ENCODE results near the gene MGAT4B. TPM values are rescaled to one million over a fixed set of nuclear protein-coding genes. Genes with fewer than 3 reads are reported as not detected.

The MGAT4B gene
- total RNA-seq, 1 experiment from 2014 or later, result 60.5 TPM

DNA sequence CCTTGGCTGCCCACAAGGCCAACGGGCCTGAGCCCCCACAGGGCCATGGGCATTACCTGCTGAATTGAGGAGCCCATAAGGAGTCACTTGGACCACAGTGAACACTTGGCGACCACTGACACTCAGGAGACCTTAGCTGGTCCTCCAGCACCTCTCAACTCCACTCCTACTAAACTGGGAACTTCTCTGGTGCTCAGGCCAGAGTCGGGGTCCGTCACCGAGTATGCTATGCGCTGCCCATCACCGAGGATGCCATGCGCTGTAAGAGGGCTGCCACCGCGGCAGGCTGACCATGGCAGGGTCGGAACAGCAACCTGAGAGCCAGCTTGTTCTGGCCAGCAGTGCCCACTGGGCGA lies 13.4 kb upstream of the MGAT4B start:
- no peaks in the 10 kb centered on the region for H3K9me3 ChIP-seq (replicated peaks)
- peaks cover 25% of the 10 kb centered on the region for H3K4me1 ChIP-seq
- H3K4me3 ChIP-seq, result peak overlapping the region; percentile 95
- peak overlapping the region; percentile 96 for H3K27ac ChIP-seq
- peaks cover 14% of the 10 kb centered on the region for H3K36me3 ChIP-seq
- DNase-seq, result no peak
- no peaks in the 10 kb centered on the region for H3K27me3 ChIP-seq

DNA sequence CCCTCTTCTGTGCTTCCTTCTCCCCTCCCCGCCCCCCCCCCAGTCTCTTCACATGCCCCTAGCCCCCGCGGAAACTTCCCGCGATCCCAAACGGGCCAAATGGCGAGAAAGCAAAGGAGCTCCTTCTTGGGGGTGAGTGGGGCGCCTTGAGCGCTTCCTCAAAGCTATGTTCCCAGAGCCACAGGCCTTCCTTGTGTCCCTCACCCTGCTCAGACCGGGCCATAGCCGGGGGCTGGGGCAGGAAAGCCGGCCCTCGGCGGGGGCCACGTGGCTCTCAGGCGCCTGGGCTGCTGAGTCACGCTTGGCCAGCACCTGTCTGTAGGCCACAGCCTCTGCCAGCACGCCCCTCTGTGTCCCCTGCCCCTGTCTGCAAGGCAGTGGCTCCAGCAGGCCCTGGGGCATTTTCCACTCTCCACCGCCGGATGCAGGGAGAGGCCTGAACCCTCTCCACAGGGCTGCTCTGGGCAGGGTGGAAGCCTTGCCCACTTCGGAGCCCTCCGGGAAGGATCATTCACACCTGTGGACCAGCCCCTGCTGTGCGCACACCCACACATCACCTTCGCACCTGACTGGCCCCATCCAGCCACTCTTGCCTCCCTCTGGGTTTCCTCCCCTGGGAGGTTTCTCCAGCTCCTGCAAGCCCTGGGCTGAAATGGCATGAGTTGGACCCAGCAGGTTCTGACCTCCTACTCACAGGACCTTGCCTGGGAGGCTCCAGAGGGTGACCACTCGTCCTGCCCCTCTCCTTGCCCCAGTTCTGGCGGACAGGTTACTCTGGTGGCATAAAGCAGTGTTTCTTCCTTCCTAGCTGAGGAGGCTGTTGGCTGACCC lies 12.8 kb upstream of the MGAT4B start:
- no peaks in the 10 kb centered on the region for H3K9me3 ChIP-seq (replicated peaks)
- peaks cover 14% of the 10 kb centered on the region for H3K36me3 ChIP-seq
- no peaks in the 10 kb centered on the region for H3K27me3 ChIP-seq
- peak; percentile 91 to 95 for DNase-seq
- peak overlapping the region; percentile 96 for H3K27ac ChIP-seq
- peaks cover 25% of the 10 kb centered on the region for H3K4me1 ChIP-seq
- H3K4me3 ChIP-seq, result peak overlapping the region; percentile 95

DNA sequence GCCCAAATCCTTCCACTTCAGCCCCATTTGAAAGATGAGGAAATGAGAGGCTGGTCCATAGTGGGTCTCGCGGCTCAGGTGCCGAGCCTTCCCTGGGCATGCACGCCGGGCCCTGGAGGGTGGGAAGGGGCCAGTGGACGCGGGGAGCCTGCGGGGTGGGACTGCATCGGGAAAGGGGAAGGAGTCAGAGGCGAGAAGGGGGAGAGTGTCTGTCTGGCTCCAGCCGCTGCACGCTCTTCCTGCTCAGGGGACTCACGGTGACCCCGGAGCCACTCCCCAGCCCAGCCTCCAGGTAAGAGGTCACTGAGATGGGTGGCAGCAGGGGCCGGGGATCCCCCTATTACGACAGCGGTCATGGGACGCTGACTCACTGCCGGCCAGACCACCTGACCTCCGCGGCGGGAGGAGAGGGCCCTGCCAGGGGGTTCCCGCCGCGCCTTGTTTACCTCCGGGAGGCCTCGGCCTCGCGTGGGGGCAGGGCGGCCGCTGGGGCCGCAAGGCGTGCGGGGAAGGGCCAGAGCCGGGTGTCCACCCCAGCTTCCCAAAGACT lies 12.2 kb upstream of the MGAT4B start:
- Histone ChIP-seq H3K36me3 (peaks cover 15% of the 10 kb centered on the region), H3K27me3 (no peaks in the 10 kb centered on the region), H3K9me3 (replicated peaks) (no peaks in the 10 kb centered on the region), H3K4me3 (peak overlapping the region; percentile 95), H3K27ac (peak overlapping the region; percentile 96), H3K4me1 (peaks cover 25% of the 10 kb centered on the region)
- DNase-seq, result peak; percentile 85 to 89

DNA sequence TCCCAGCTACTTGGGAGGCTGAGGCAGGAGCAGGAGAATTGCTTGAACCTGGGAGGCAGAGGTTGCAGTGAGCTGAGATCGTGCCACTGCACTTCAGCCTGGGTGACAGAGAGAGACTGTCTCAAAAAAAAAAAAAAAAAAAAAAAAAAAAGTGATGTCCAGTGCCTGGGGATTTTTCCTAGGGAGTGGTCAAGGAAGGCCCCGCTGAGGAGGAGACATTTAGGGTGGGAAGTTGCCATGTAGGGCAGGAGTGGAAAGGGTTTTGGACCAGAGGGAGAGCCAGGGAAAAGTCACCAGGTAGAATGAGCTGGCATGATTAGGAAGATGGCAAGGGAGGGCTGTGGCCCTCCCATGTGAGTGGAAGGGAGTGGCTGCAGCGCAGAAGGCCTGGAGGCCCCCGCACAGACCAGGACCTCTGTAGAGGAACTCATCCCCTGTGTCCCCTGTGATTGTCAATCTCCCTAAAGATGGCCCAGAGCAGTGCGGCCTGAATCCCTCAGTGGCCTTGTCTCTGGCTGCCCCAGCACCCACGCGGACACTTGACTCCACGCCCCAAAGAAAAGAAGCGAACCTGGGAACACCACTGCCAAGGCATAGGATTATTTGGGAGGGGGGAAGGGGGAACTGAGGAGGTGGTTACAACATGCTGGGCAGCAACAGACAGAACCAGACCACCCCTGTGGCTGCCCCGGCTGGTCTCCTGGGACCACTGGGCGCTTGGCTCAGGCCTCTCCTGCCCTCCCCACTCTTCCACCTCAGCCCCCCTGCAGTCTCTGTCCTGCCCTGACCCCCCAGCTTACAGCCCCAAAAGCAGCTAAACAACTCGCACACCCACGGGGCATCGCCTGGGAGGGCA lies 11.5 kb upstream of the MGAT4B start:
- peak; percentile 54 to 67 for DNase-seq
- H3K4me3 ChIP-seq, result peak overlapping the region; percentile 95
- H3K4me1 ChIP-seq, result peaks cover 25% of the 10 kb centered on the region
- H3K9me3 ChIP-seq (replicated peaks), result no peaks in the 10 kb centered on the region
- H3K27ac ChIP-seq, result peak overlapping the region; percentile 96
- no peaks in the 10 kb centered on the region for H3K27me3 ChIP-seq
- H3K36me3 ChIP-seq, result peaks cover 18% of the 10 kb centered on the region

DNA sequence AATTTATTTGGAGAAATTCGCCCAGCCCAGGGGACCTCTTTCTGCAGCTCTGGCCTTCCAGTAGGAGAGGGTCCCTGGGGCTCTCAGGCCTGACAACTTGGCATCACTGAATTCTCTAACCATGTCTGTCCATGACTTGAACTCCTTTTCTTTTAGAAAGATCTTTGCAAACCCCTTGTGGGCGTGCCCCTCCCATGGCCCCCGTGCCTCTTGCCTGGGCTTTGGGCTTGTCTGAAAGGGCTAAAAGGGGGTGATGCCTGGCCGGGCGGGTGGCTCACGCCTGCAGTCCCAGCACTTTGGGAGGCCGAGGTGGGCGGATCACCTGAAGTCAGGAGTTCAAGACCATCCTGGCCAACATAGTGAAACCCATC lies 10.8 kb upstream of the MGAT4B start:
- Histone ChIP-seq H3K27me3 (no peaks in the 10 kb centered on the region), H3K27ac (no peak overlapping the region), H3K36me3 (peaks cover 21% of the 10 kb centered on the region), H3K4me3 (no peak overlapping the region), H3K9me3 (replicated peaks) (no peaks in the 10 kb centered on the region), H3K4me1 (peaks cover 24% of the 10 kb centered on the region)
- DNase-seq, result no peak

DNA sequence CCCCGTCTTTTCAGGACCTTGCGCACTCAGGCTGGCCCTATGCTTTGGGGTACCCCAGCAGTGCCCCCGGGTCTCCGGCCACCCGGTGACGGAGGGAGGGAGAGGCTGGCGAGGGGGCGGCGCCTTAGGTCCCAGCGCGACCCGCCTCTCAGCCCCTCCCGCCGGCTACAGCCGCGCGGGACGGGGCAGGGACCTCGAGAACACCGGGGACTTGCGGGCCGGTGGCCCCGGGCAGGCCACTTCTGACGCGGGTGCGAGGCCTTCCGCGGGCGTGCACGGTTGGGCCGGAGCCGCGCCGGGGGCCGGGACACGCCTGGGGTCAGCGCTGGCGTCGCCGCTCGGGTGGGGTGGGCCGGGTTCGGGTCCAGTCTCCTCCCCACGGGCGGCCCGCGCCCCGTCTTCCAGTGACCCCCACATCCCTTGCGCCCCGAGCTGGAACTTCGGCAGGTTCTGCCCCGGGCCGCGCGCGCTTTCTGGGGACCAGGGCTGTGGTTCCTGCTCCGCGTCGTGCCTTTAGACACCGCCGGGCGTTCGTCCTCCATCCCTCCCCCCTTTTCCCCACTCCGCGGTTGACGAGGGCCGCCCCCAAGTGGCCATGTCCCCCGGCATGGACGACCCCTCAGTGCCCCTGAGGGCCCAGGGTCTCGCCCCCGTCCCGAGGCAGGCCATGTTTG lies 10.3 kb upstream of the MGAT4B start:
- Histone ChIP-seq H3K4me3 (no peak overlapping the region), H3K27ac (no peak overlapping the region), H3K36me3 (peaks cover 25% of the 10 kb centered on the region), H3K9me3 (replicated peaks) (no peaks in the 10 kb centered on the region), H3K27me3 (no peaks in the 10 kb centered on the region), H3K4me1 (peaks cover 19% of the 10 kb centered on the region)
- DNase-seq, result no peak

DNA sequence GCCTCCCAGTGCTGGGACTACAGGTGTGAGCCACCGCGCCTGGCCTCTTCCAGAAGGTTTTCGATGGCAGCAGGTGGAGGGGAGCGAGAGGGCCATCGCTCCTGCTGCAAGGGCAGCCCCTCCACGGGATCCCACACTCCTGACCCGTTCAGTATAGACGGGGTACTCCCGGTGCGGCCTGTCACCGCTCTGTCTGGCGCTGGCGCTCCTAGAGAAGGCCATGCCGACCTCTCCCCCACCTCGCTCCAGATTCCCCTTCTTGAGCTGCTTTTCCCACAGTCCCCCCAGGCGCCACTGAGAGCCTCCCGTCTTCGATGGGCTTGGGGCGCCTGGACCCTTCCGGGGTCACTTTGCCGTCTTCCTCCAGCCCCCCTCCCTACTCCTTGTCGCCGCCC lies 9.7 kb upstream of the MGAT4B start:
- H3K27me3 ChIP-seq, result no peaks in the 10 kb centered on the region
- H3K9me3 ChIP-seq (replicated peaks), result no peaks in the 10 kb centered on the region
- peaks cover 18% of the 10 kb centered on the region for H3K4me1 ChIP-seq
- no peak overlapping the region for H3K27ac ChIP-seq
- H3K36me3 ChIP-seq, result peaks cover 28% of the 10 kb centered on the region
- DNase-seq, result no peak
- H3K4me3 ChIP-seq, result no peak overlapping the region

DNA sequence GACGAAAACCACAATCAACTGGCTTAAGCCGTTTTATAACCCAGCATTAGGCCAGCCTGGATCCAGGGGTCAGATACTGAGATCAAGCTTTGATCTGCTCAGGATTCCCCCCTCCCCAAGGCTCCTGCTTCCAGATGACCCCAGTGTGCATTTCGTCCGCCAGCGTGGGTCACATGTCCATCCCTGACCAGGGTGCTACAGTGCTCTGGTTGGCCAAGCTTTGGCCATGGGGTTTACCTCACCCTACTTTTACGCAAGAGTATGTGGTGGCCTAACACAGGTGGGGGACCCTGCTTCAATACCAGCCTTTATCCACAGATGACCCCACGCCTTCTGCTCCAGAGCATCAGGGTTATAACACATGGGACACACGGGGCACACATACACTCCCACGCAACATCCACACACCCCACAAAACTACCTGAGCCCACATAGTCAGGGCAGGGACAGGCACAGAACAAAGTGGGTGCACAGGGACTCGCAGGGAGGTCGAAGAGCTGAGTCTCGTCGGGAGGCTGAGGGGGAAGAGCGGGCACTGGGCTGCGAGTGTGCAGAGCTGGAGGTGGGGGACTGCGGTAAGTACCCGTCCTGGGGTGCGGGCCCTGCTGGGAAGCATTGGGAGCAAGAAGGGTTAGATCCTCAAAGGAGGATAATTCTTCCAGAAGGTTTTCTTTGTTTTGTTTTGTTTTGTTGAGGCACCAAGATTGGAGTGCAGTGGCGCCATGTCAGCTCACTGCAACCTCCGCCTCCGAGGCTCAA lies 9.0 kb upstream of the MGAT4B start:
- no peak for DNase-seq
- peaks cover 21% of the 10 kb centered on the region for H3K4me1 ChIP-seq
- no peak overlapping the region for H3K27ac ChIP-seq
- no peaks in the 10 kb centered on the region for H3K9me3 ChIP-seq (replicated peaks)
- H3K27me3 ChIP-seq, result no peaks in the 10 kb centered on the region
- no peak overlapping the region for H3K4me3 ChIP-seq
- H3K36me3 ChIP-seq, result peaks cover 29% of the 10 kb centered on the region

DNA sequence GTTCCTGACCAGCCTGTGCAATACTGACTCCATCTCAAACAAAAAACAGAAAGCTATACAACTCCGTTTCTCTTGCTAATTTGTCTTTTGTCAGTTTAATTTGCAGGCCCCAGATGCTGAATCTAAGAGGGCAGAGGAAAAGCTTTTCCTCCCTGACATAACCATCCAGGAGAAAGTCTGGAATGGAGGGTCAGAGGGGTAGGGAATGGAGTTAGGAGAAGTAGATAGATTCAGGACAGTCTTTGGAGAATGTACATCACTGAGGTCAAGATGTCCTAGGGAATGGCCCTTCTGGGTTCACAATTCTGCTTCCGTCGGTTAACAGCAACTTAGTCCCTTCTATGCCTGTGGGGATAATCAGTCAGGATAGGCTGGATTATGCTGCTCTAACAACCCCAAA lies 7.4 kb upstream of the MGAT4B start:
- H3K27me3 ChIP-seq, result no peaks in the 10 kb centered on the region
- DNase-seq, result no peak
- H3K4me1 ChIP-seq, result peaks cover 11% of the 10 kb centered on the region
- H3K4me3 ChIP-seq, result no peak overlapping the region
- no peaks in the 10 kb centered on the region for H3K9me3 ChIP-seq (replicated peaks)
- H3K27ac ChIP-seq, result no peak overlapping the region
- peaks cover 29% of the 10 kb centered on the region for H3K36me3 ChIP-seq

DNA sequence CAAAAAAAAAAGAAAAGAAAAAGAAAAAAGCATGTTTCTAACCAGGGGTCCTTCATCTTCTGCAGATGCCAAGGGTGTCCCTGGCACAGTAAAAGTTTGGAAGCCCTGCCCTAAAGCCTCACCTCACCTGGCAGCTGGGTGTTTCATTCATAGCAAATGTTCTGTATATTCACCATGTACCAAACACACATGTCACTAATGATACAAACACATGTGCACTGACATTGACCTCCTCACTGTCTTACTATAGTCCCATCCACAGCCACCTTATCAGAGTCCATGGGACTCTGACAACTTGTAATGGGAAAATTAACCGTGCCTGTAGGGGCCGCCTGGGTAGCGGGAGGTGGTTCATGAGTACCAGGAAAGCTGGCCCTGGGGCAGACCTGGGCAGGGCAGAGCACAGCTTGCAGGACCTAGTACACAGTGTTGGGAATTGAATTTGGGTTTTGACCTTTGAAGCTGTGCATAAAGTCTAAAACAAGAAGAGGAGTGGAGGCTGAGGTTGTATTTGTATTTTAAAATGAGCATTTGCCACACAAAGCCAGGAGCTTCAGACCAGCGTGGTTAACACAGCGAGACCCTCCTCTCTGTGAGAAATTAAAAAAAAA lies 6.4 kb upstream of the MGAT4B start:
- Histone ChIP-seq H3K4me1 (peaks cover 10% of the 10 kb centered on the region), H3K36me3 (peaks cover 29% of the 10 kb centered on the region), H3K27ac (no peak overlapping the region), H3K27me3 (no peaks in the 10 kb centered on the region), H3K4me3 (no peak overlapping the region), H3K9me3 (replicated peaks) (no peaks in the 10 kb centered on the region)
- no peak for DNase-seq

DNA sequence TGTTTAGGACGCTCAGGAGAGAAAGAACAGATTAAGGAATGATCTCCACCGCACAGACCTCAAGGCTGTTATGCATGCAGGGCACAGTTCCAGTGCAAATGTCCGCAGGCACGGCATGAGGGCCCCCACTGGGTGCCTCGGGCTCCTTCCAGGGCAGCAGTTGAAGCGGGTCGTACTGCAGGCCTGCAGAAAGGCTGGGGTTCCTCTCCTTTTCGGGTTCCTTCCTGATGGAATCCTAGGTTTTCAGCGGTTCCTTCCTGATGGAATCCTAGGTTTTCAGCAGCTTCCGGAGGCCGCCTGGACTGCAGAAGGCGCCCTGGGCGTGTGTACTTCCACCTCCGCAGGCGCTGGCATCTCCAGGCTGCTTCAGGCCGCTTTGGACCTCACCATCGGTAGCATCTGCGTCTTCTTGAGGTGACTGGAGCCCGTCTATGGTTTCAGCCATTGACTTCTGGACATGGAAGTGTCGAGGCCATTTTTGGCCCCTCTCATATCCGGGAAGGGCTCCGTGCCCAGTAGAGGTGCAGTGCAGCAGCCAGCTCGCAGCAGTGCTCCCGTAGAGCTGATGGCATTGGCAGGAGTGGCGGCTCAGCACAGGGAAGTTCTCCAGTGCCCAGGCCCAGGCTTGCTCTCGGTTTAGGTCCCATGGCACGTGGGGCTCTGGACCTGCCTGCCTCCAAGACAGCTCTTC lies 5.6 kb upstream of the MGAT4B start:
- no peaks in the 10 kb centered on the region for H3K9me3 ChIP-seq (replicated peaks)
- peaks cover 29% of the 10 kb centered on the region for H3K36me3 ChIP-seq
- no peak overlapping the region for H3K27ac ChIP-seq
- peaks cover 8% of the 10 kb centered on the region; the same call in 1 of the 2 replicates for H3K4me1 ChIP-seq
- no peaks in the 10 kb centered on the region for H3K27me3 ChIP-seq
- no peak for DNase-seq
- H3K4me3 ChIP-seq, result no peak overlapping the region

DNA sequence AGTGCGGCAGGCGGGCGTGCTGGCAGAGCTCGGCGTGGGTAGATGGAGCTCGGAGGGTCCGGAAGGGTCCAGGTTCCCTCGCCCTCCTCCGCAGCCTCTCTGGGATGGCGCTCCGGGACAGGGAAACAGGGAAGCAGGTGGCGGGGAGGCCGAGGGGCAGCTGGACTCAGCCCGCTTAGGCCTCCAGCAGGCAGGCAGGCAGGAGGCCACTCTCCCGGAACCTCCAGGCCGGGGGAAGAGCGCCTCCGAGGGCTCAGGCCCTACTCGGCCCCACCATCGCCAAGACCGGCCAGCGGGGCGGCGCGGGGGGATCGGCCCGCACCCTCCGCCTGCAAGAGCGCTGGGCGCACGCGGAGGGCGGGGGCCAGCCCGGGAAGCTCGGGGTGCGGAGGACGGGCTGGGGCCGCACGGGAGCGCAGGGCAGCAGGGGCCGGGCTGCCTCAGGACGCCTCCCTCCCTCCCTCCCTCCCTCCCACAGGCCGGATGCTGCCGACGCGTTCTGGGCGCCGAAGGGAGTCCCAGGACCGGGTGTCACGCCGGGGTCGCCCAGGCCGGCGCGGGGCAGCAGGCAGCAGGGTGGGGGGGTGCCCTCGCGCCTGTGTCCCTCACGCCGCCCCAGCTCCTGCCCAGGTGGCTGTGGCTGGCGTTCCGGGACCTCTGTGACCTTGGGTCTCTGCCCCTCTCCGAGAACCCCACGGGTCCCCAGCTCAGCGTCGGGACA lies 977 bp downstream of the MGAT4B start:
- DNase-seq, result peak in 1 of 2 experiments; percentile 52
- H3K36me3 ChIP-seq, result peaks cover 9% of the 10 kb centered on the region
- H3K9me3 ChIP-seq (replicated peaks), result no peaks in the 10 kb centered on the region
- no peaks in the 10 kb centered on the region for H3K27me3 ChIP-seq
- peak overlapping the region; percentile 97 for H3K4me3 ChIP-seq
- H3K27ac ChIP-seq, result peak overlapping the region; percentile 48; the same call in 1 of the 2 replicates
- peaks cover 11% of the 10 kb centered on the region; the same call in 1 of the 2 replicates for H3K4me1 ChIP-seq

DNA sequence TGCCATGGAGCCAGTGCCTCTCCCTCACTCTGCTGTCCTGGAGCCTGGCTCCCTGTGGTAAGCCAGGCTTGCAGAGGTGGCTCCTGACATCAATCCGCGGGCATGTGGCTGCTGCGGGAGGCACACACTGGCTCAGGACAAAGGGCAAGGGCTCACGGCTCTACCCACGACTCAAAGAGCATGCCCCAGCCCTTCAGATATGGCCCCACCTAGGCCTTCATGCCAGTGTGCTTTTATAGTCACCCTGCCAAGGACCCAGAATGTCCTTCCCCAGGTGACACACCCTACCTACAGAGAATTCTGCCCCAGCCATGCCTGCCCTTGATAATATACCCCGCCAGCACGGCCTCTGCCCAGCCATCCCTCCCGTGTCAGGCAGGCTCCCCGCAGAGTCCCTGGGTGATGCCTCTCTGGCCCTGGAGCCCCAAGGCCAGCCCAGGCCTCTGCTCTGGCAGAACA lies 1.6 kb downstream of the MGAT4B start:
- Histone ChIP-seq H3K36me3 (peaks cover 9% of the 10 kb centered on the region), H3K4me1 (peaks cover 11% of the 10 kb centered on the region; the same call in 1 of the 2 replicates), H3K9me3 (replicated peaks) (no peaks in the 10 kb centered on the region), H3K4me3 (peak overlapping the region; percentile 97), H3K27me3 (no peaks in the 10 kb centered on the region), H3K27ac (peak overlapping the region; percentile 48; the same call in 1 of the 2 replicates)
- DNase-seq, result no peak
